Lower lobe of right lung (tissue), 2 donors: ENCODE measurements around the gene FBP1. TPM values are rescaled to one million over a fixed set of nuclear protein-coding genes. Genes with fewer than 3 reads are reported as not detected.

Experiments used
- ATAC-seq, 2 donors: fragments of 200-7000 bp; cut with Tn5 transposase; one replicate each; pipeline ENCODE4 v1.9.1; 2020 to 2022; ENCODE audit warnings: mild to moderate bottlenecking in 2 of 2, moderate library complexity in 2 of 2
- DNase-seq: peaks from one replicate; pipeline ENCODE4 v3.0.0-alpha.2; 2020
- H3K27ac ChIP-seq: fragments of 200-600 bp; one replicate; pipeline ENCODE4 v1.8.0; 2022
- H3K27me3 ChIP-seq: fragments of 200-600 bp; one replicate; pipeline ENCODE4 v1.8.0; 2022; ENCODE audit warnings: low read depth
- H3K36me3 ChIP-seq: fragments of 200-600 bp; one replicate; pipeline ENCODE4 v1.8.0; 2022; ENCODE audit warnings: mild to moderate bottlenecking
- H3K4me1 ChIP-seq: fragments of 200-600 bp; one replicate; pipeline ENCODE4 v1.8.0; 2022
- H3K4me3 ChIP-seq: fragments of 200-600 bp; one replicate; pipeline ENCODE4 v1.8.0; 2022; ENCODE audit warnings: mild to moderate bottlenecking
- H3K9me3 ChIP-seq: fragments of 200-600 bp; one replicate; pipeline ENCODE4 v1.8.0; 2022
- CTCF ChIP-seq: fragments of 200-600 bp; IDR thresholded peaks from one replicate; pipeline ENCODE4 v1.8.0; 2022; ENCODE audit warnings: antibody characterized with exemption, mild to moderate bottlenecking
- intact Hi-C: fragments of 100-400 bp; cut with DNase I; formaldehyde crosslinking; loops from one replicate; pipeline ENCODE4 v1.11.0; 2022
- total RNA-seq: library from RNA; stranded (reverse); fragmentation: NEBNext Ultra II Directional; extraction: Animal tissue kit (Norgen Biotek cat#: 25700); gene quantifications from one replicate; pipeline ENCODE4 v1.2.1, GENCODE V29; 2021
- donor health status: DM: no; HTN: yes; CAD: no; lungs with severe emphysema.

Gene FBP1
- total RNA-seq, 1 donor from 2014 or later = 527 TPM

- Histone ChIP-seq H3K9me3 (no peaks in the 10 kb centered on the region), H3K36me3 (no peaks in the 10 kb centered on the region), H3K4me1 (peaks cover 36% of the 10 kb centered on the region), H3K27me3 (no peaks in the 10 kb centered on the region), H3K27ac (peak overlapping the region; percentile 86), H3K4me3 (peak overlapping the region; percentile 82)
- no peak for TF ChIP-seq CTCF
- no peak for DNase-seq
- intact Hi-C loops = no loop called here
- peak; percentile 29 to 42 for ATAC-seq
These were observed 820 bp downstream of the FBP1 start for GRCh38 chr9:94638335-94639060.

- no peak for DNase-seq
- Histone ChIP-seq H3K4me1 (peaks cover 58% of the 10 kb centered on the region), H3K27ac (no peak overlapping the region), H3K27me3 (no peaks in the 10 kb centered on the region), H3K36me3 (no peaks in the 10 kb centered on the region), H3K9me3 (no peaks in the 10 kb centered on the region), H3K4me3 (no peak overlapping the region)
- ATAC-seq = no peak
- intact Hi-C loops = no loop called here
- TF ChIP-seq CTCF = no peak
These were observed 6.6 kb downstream of the FBP1 start for GRCh38 chr9:94632737-94633136.

- no peak overlapping the region for H3K4me3 ChIP-seq
- TF ChIP-seq CTCF = no peak
- DNase-seq = no peak
- H3K36me3 ChIP-seq = no peaks in the 10 kb centered on the region
- intact Hi-C loops = no loop called here
- peak; percentile 32 to 57 for ATAC-seq
- H3K9me3 ChIP-seq = no peaks in the 10 kb centered on the region
- peak overlapping the region; percentile 53 for H3K27ac ChIP-seq
- H3K4me1 ChIP-seq = peaks cover 47% of the 10 kb centered on the region
- no peaks in the 10 kb centered on the region for H3K27me3 ChIP-seq
These were observed 7.7 kb downstream of the FBP1 start for GRCh38 chr9:94631599-94631998.

GRCh38 chr9:94630833-94631232 lies 8.5 kb downstream of the FBP1 start:
- Histone ChIP-seq H3K9me3 (no peaks in the 10 kb centered on the region), H3K36me3 (no peaks in the 10 kb centered on the region), H3K27me3 (no peaks in the 10 kb centered on the region), H3K4me1 (peaks cover 46% of the 10 kb centered on the region), H3K4me3 (no peak overlapping the region), H3K27ac (peak overlapping the region; percentile 53)
- intact Hi-C loops = no loop called here
- ATAC-seq (peak; percentile 57 to 72), DNase-seq (no peak)
- no peak for TF ChIP-seq CTCF

GRCh38 chr9:94630281-94630680 lies 9.0 kb downstream of the FBP1 start:
- H3K9me3 ChIP-seq = no peaks in the 10 kb centered on the region

More at GRCh38 chr9:94630281-94630680, 9.0 kb downstream of the FBP1 start:
- DNase-seq (no peak), ATAC-seq (peak in 1 of 2 donors; percentile 22)
- TF ChIP-seq CTCF = no peak
- intact Hi-C loops = no loop called here
- Histone ChIP-seq H3K4me3 (no peak overlapping the region), H3K36me3 (no peaks in the 10 kb centered on the region), H3K27me3 (no peaks in the 10 kb centered on the region), H3K27ac (peak overlapping the region; percentile 53), H3K4me1 (peaks cover 46% of the 10 kb centered on the region)
